Peyer's patch (tissue), 4 donors: ENCODE measurements around the gene ADCY3. TPM values are rescaled to one million over a fixed set of nuclear protein-coding genes. Genes with fewer than 3 reads are reported as not detected.

ENCODE experiments used
- DNase-seq, 3 donors: peaks; one replicate each; pipeline ENCODE4 v3.0.0-alpha.2; 2017 to 2019
- H3K27ac ChIP-seq, 4 donors: fragments of 200-600 bp; sonication (generic); one replicate each; pipeline ENCODE4 v1.5.1; 2016 to 2019
- H3K27me3 ChIP-seq, 2 donors: fragments of 200-600 bp; sonication (generic); one replicate each; pipeline ENCODE4 v1.5.1; 2019
- H3K36me3 ChIP-seq, 3 donors: fragments of 200-600 bp; sonication (generic); one replicate each; pipeline ENCODE4 v1.5.1; 2016 to 2019
- H3K4me1 ChIP-seq, 4 donors: fragments of 200-600 bp; sonication (generic); one replicate each; pipeline ENCODE4 v1.5.1; 2016 to 2019
- H3K4me3 ChIP-seq, 4 donors: fragments of 200-600 bp; sonication (generic); 1 replicate in 3 of 4; 2 replicates in 1 of 4; pipeline ENCODE4 v1.5.1; 2016 to 2019; ENCODE audit warnings: mild to moderate bottlenecking in 1 of 4
- H3K9me3 ChIP-seq, 4 donors: fragments of 200-600 bp; sonication (generic); one replicate each; pipeline ENCODE4 v1.5.1; 2016 to 2019; ENCODE audit warnings: mild to moderate bottlenecking in 1 of 4
- POLR2A ChIP-seq, 2 donors: fragments of 450-650 bp; IDR thresholded peaks; one replicate each; pipeline ENCODE4 v1.5.1; 2017; ENCODE audit warnings: antibody characterized with exemption in 2 of 2, mild to moderate bottlenecking in 2 of 2, moderate library complexity in 2 of 2
- total RNA-seq, 4 donors: library from RNA; depleted of rRNA; stranded (reverse); fragments of >200 nt; gene quantifications; one replicate each; pipeline ENCODE4 v1.1.0, GENCODE V29; 2016
- TF ChIP-seq, protein P1 (sequence below), 6 experiments: fragments of 450-650 bp in 4 of 6; fragments of 200-600 bp in 2 of 6; sonication (generic) in 1 of 6; IDR thresholded peaks; one replicate each; pipeline ENCODE4 v1.5.1; 2017 to 2019; ENCODE audit warnings: antibody characterized with exemption in 6 of 6, mild to moderate bottlenecking in 3 of 6, moderate library complexity in 1 of 6

ADCY3 gene
- total RNA-seq, 4 donors from 2014 or later: 23.6 to 195 (median 56.4) TPM

DNA sequence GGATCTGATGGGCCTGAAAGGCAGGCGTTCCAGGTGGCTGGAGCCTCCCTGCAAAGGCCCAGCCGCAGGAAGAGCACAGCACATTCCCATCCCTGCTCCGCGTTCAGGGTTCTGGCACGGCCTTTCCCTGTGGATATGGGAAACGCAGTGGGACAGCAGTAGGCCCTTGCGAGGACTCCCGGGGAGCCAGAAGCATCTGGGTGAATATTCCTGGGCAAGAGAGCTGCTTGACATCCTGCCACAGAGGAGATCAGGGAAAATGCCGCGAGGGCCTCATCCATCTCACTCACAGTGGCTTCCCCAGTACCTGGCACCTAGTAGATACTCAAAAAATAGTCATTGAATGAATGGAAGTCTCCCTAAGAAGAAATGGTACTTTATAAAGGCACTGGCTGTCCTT is 3.1 kb upstream of the ADCY3 start:
- H3K27ac ChIP-seq: no peak overlapping the region
- no peaks in the 10 kb centered on the region for H3K9me3 ChIP-seq
- H3K4me3 ChIP-seq: no peak overlapping the region
- TF ChIP-seq POLR2A (IDR thresholded peaks at IDR 0.05): no peak
- TF ChIP-seq, protein P1, sequence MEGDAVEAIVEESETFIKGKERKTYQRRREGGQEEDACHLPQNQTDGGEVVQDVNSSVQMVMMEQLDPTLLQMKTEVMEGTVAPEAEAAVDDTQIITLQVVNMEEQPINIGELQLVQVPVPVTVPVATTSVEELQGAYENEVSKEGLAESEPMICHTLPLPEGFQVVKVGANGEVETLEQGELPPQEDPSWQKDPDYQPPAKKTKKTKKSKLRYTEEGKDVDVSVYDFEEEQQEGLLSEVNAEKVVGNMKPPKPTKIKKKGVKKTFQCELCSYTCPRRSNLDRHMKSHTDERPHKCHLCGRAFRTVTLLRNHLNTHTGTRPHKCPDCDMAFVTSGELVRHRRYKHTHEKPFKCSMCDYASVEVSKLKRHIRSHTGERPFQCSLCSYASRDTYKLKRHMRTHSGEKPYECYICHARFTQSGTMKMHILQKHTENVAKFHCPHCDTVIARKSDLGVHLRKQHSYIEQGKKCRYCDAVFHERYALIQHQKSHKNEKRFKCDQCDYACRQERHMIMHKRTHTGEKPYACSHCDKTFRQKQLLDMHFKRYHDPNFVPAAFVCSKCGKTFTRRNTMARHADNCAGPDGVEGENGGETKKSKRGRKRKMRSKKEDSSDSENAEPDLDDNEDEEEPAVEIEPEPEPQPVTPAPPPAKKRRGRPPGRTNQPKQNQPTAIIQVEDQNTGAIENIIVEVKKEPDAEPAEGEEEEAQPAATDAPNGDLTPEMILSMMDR (IDR thresholded peaks at IDR 0.05): no peak
- H3K36me3 ChIP-seq: no peaks in the 10 kb centered on the region
- no peaks in the 10 kb centered on the region for H3K27me3 ChIP-seq
- no peak for DNase-seq
- H3K4me1 ChIP-seq: peaks cover 0 to 35% (median 8%) of the 10 kb centered on the region in 4 donors

DNA sequence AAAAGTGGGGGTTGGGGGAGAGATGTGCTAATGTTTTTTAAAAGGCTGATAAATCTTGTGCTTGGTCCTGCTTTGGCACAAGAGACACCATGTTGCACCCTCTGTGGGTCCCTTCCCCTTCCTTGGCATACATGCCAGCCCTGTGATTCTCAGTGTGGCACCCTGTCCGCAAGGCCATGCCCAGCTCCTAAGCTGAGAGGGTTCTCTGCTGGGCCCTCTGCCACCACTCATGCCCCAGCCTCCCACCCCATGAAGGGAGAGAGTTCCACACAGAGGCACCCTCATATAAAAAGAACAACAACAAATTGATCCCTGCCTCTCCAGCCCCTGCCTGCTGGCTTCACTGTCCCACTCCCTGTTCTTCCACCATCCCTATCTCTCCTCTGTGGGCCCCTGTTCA is 2.5 kb upstream of the ADCY3 start:
- Histone ChIP-seq H3K4me1 (peaks cover 0 to 39% (median 9%) of the 10 kb centered on the region in 4 donors), H3K9me3 (no peaks in the 10 kb centered on the region), H3K4me3 (no peak overlapping the region), H3K36me3 (no peaks in the 10 kb centered on the region), H3K27ac (no peak overlapping the region), H3K27me3 (no peaks in the 10 kb centered on the region)
- no peak for DNase-seq
- TF ChIP-seq POLR2A (IDR thresholded peaks at IDR 0.05): no peak
- TF ChIP-seq, protein P1 (IDR thresholded peaks at IDR 0.05): no peak

DNA sequence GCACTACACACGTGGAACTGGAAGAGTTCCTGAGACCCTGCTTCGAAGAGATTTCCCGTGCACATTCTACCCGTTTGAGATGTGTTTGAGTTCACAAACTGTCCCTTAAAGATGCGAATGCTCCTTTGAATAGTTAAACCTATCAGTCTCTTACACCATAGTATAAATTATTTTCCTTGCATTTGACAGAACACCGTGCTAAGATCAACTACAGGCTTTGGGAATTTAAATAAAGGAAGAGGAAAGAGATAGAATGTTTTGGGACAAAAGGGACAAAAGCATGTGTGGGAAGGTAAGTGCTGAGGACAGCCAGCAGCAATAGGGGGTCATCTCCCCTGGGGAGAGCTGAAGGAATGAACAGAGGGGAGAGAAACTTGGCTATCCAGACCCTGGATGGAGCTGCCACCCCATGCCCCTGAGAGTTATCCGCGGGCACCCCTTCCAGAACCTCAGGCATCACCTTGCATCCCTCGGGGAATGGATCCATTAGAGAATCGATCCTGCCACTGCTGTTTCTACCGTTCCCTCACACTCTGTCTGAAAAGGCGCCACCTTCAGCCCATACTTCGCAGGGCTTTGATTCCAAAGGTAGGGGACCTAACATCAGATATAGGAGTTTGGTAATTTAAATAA is 888 bp upstream of the ADCY3 start:
- no peaks in the 10 kb centered on the region for H3K9me3 ChIP-seq
- H3K27me3 ChIP-seq: no peaks in the 10 kb centered on the region
- no peak for TF ChIP-seq POLR2A (IDR thresholded peaks at IDR 0.05)
- TF ChIP-seq, protein P1 (IDR thresholded peaks at IDR 0.05): peak in 3 of 6 experiments; percentile 18 to 48 (median 26)
- peak in 1 of 3 donors; percentile 67 for DNase-seq
- no peaks in the 10 kb centered on the region for H3K36me3 ChIP-seq
- H3K4me1 ChIP-seq: peaks cover 0 to 33% (median 5%) of the 10 kb centered on the region in 4 donors
- H3K4me3 ChIP-seq: peak overlapping the region; percentile 53 to 88 (median 80)
- H3K27ac ChIP-seq: peak overlapping the region; percentile 51 to 88 (median 68)

DNA sequence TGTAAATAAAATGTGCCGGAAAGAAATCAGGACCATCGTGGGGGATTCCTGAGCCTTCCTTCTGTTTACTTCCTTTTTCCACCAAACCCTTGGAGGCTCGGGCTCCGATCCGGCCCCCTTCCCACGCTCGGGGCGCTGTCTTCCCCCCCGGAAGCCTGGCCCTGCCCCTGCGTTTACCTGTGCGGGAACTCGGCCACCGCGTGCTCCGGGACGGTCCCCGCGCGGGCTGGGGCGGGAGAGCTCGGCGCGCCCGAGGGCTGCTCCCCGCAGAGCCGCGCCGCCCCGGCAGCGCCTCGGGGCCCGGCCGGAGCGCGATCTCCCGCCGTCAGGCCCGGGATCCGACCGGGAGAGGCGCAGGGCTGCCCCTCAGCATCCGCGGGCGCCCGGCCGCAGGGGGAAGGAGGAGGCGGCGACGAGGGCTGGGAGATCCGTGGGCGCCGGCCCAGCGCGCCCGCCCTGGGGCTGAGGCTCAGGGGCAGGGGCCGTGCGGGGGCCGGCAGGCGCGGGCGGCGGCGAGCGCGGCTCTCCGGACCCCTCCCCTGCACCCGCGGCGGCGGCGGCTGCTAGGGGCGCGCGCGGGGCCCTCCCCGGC is 435 bp downstream of the ADCY3 start:
- peaks cover 0 to 33% (median 5%) of the 10 kb centered on the region in 4 donors for H3K4me1 ChIP-seq
- no peaks in the 10 kb centered on the region for H3K9me3 ChIP-seq
- peak overlapping the region; percentile 45 to 88 (median 66) for H3K27ac ChIP-seq
- H3K36me3 ChIP-seq: no peaks in the 10 kb centered on the region
- TF ChIP-seq POLR2A (IDR thresholded peaks at IDR 0.05): no peak
- TF ChIP-seq, protein P1 (IDR thresholded peaks at IDR 0.05): no peak
- DNase-seq: no peak
- no peaks in the 10 kb centered on the region for H3K27me3 ChIP-seq
- H3K4me3 ChIP-seq: peak overlapping the region; percentile 53 to 88 (median 80)

DNA sequence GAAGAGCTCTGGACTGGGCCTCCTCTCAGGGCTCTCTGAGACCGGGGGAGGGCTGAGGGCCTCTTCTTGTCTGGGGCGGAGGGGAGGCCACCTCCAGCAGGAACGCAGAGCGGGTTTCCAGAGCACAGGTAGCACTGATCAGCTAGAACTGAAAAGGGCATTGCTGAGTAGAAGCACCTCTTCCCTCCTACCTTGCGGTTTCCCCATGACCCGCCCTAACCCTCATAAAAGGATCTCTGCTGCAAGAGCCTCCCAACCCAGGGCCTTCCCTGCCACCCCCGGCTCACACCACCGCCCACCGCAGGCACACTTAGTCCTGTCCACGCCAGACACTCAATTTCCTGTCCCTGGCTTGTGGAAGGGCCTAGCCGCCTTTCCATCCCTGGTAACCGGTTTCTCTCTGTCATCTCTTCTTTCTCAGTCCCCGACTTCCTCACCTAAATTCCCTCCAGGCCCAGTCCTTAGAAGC is 966 bp downstream of the ADCY3 start:
- DNase-seq: peak; percentile 35 to 79 (median 63)
- H3K27ac ChIP-seq: peak overlapping the region; percentile 45 to 88 (median 66)

More for the DNA sequence above, 966 bp downstream of the ADCY3 start:
- no peak for TF ChIP-seq POLR2A (IDR thresholded peaks at IDR 0.05)
- TF ChIP-seq, protein P1 (IDR thresholded peaks at IDR 0.05): no peak
- Histone ChIP-seq H3K4me1 (peaks cover 0 to 33% (median 5%) of the 10 kb centered on the region in 4 donors), H3K27me3 (no peaks in the 10 kb centered on the region), H3K4me3 (peak overlapping the region; percentile 53 to 88 (median 80)), H3K9me3 (no peaks in the 10 kb centered on the region), H3K36me3 (no peaks in the 10 kb centered on the region)
